ENCODE results near the gene TCF19.
A peak's percentile ranks its signal among the peaks of the same experiment; 100 is the strongest.

Gene TCF19, protein sequence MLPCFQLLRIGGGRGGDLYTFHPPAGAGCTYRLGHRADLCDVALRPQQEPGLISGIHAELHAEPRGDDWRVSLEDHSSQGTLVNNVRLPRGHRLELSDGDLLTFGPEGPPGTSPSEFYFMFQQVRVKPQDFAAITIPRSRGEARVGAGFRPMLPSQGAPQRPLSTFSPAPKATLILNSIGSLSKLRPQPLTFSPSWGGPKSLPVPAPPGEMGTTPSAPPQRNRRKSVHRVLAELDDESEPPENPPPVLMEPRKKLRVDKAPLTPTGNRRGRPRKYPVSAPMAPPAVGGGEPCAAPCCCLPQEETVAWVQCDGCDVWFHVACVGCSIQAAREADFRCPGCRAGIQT

DNA sequence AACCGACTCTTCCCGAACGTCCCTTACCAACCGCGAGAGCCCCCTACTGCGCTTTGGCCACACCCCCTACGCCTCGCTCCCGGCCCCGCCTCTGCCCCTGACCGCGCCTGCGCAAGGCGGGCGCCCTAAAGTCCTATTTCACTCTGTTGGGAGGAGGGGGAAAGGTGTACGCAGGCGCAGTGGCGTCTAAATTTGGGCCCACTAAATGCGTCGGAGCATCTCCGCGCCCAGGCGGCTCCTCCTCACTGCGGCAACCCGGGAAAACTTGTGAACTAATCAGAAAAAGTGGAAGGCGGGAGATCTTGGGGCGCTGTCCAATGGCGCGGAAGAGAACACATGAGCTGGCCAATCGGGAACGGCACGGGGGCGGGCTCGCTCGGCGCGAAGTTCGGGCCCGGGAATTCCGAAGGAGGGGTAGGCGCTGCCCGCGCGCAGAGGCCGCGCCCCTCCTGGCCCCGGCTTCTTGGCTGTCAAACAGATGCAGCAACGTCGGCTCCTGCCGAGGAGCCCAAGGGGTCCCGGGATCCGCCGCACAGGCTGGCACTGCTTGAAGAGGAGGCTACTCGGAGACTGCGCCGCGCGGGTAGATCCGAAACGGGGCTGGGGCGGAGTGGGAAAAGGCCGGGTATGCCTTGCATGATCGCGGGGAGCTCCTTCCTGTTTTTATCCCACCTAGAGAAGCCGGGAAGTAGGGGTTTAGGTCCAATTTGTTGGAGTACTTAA, at the start of gene TCF19:
Gene TCF19 (plus strand): TSS at position 450 of the 723 bp plus-strand sequence. CDS start 881 bp downstream, outside the sequence.
- DNase-seq: peak; percentile 100

DNA sequence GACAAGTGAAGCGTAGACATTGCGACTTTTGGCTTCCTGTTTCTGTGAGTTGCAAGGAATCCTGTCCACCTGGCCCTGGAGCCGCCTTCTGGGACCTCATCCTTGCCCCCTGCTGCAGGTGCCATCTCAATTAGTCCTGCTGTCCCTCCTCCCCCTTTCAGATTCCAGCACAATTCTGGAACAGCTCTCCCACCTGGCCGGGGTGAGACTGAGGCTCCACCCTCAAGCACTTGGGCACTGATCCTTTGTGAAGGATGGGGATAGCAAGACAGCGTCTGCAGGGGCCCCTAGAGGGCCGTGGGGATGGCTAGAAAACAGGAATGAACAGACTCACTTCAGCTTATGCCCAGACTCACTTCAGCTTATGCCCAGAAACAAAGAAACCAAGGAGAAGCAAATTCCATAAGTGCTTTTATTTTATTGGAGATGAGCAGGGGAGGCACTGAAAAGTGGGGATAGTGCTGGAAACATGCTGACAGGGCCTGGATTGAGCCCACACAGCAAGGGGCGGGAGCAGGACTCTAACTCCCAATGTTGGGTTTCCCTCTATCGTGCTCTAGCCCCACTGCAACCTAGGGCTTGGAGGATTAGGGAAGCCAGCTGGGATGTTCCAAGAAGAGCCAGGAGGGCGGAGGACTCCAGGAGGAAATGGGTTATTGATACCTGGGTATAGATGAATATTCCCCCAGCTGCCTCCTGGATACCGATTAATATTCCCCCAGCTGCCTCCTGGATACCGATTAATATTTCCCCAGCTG, 47.4 kb upstream of the TCF19 start:
- no peak for DNase-seq

DNA sequence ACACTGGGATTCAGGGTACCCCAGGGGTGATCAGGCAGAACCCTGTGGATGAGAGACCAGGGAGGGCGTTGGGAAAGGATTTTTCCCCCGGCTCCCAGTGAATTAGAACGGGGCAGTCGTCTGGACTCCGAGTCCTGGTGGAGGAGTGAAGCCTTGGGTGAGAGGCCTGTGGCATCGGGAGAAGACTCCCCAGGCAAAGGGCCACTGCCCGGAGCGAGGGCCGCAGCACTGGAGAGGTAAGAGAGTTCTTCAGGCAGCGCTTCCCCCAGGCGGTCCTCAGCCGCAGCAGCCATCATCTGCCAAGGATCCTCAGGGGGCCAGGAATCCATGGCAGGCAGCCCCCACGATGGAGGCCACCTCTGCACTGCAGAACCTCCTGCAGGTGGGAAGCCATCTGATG, 46.7 kb upstream of the TCF19 start:
- DNase-seq: no peak

DNA sequence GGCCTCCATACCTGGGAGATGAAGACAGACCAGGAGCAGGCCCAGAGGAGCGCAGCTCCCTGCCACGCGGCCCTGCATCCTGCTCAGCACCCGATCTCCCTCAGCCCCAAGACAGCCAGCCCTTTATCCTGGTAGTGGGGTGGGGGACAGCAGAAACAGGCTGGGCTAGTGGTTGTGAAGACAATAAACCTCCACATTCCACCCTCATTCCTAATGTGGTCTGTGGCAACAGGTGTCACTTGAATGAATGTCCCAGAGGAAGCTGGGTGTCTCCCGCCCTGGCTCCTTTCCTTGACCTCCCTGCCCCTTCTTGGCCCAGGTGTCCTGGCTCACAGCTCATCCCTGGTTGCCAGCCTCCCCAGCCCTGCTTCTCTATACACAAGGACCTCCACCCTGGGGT, 45.9 kb upstream of the TCF19 start, which contains the start of gene C6orf15:
Gene C6orf15 (minus strand): TSS at position 98 of the 400 bp plus-strand sequence. CDS start 20 bp downstream, at position 78.
- no peak for DNase-seq

DNA sequence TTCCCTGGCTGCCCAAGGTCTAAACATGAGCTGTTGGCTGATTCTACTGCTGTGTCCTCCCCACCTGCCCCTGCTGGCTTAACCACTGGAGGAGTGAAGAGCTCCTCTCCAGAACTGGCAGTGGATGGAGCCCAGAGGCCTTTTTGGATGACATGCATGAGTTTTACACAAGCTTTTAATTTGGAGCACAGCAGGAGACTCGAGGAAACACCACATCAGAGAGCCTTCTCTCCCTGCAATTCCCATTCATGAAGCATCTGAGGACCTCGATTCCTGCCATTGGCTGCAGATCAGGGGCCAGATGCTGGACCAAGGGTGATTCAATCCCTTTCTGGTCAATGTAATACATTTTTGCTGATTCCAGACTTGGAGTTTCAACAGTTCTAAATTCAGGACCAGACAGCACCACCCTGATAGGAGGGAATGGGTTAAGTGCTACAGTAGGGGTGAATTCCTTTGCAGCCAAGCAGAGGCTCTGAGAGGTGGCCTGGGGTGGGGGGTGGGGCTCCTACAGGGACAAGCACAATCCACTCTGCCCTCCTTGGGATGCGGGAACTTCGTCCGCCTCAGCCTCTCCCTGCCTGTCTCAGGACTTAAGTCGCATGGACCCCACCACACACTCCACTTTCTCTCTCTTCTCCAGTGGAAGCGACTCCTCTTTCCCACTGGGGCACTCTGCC, 44.4 kb upstream of the TCF19 start:
- DNase-seq: no peak

DNA sequence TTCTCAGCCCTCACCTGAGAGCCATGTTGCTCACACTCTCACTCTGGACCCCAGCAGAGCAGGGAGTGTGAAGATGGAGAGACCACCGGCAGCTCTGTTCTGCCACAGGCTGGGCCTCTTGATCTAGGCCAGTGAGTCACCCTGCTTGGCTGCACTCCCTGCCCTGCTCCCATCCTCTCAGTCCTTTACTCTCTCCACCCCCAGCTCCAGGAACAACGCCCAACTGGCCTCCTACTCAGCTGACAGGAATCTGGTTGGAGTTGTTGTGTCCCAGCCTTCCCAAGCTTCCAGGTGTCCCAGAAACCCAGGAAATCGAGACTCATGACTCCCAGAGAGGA, 43.9 kb upstream of the TCF19 start, which contains the start of gene PSORS1C1:
Gene PSORS1C1 (plus strand): TSS at position 260 of the 338 bp plus-strand sequence. CDS start 14,833 bp downstream, outside the sequence.
- DNase-seq: no peak

DNA sequence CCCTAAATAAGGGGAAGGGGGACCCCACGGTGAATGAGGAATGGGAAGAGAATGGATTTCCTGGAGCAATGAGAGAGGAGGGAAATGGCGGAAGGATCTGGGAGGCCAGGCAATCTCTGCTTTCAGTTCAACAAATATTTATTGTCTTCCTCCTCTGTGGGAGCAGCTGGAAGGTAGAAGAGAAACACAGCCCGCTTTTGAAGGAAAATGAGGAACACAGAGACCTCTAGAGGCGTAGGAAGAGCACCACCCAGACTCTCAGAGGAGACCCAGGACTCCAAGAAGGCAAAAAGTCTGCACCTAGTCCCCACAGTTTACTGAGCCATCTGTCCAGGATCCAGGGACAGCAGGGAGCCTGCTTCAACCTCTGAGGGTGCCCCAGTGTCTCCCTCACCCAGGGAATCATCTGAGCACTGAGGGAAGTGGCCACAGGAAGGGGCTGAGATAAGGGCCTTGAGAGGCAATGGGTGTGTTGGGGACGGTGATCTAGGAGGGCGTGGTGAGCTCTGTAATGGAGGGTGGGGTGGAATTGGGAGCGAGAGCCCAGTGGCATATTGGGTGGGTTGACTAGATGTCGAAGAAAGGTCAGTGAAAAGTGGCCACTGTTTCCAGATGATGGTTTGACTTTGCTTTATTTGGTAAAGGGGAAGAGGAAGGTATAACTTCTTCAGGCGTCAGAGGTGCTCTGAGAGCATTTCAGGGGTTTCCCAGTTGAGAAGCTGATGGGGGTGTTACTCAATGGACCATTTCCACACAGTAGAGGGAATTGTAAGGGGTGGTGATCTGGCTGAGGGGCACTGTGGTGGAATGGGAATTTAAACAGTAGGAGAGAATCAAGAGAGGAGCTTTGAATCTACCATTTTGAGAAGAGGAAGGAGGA, 43.2 kb upstream of the TCF19 start:
- DNase-seq: no peak

DNA sequence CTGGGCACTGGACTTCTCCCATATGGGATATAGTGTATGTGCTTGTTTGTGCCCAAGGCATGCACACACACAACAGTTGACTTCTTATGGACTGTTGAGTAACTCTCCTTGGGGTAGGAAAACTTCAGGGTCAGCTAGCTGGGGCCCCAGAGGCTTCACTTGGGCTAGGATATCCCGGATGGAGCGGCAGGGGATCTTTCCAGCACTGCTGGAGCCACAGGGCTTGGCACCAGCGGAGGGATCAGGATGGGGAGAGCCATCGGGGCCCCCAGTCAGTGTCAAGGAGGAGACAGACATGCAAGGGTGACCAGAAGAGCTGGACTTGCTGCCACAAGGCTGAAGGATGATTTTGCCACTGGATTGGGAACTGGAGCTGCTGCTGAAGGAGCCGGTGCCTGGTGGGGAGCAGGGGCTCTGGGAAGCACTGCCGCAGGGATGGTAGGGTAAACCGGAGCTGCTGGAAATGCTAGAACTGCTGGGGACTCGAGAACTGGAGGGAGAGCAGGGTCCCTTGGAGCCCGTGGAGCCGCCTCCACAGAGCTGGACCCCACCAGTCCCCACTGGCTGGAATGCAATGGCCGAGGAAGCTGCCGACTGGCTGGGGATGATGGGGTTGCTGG, 42.3 kb upstream of the TCF19 start:
- DNase-seq: no peak

DNA sequence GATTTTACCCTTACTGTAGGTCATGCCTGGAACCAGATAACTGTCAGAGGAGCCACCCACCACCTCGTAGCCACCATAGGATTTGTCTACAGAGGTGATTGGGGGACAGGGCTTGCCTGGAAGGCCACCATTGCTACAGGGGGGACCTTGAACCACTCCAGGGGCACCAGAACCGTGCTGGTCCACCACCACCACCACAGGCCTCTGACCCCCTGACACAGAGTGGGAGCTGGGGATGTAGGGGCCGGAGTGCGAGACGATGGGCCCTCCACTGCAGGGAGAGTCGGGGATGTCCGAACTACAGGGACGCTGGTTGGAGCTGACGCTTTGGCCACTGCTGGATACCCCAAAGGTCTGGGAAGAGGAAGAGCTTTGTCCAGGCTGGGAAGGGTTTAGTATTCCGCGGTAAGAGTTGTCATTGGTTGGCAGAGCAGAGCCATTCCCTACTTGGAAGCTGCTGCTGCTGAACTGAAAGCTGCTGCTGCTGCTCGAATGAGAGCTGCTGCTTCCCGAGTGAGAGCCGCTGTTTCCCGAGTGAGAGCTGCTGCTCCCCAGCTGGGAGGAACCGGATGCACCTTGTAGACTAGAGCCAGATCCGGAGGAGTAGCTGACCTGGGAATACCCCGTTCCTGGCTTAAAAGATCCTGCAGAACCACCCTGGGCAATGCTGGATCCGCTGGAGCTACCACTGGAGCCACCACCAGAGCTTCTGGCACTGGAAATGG, 41.6 kb upstream of the TCF19 start:
- no peak for DNase-seq

DNA sequence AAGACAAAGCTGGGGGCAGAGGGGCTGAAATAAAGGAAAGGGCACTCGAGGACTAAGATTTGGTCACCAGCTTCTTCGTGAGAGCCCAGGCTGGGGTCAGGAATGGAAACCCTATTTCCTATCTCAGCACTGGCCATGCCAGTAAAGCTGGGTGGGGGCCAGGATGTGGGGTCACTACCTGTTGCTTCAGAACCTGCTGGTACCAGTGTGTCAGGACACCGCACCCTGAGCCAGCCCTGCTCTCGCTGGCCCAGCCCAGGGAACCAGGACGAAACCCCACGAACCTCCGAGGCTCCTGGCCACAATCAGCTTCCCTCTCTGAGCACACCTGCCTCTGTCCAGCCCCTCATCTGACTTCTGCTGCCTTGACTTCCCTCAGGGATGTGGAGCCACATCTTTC, 40.2 kb upstream of the TCF19 start:
- no peak for DNase-seq

DNA sequence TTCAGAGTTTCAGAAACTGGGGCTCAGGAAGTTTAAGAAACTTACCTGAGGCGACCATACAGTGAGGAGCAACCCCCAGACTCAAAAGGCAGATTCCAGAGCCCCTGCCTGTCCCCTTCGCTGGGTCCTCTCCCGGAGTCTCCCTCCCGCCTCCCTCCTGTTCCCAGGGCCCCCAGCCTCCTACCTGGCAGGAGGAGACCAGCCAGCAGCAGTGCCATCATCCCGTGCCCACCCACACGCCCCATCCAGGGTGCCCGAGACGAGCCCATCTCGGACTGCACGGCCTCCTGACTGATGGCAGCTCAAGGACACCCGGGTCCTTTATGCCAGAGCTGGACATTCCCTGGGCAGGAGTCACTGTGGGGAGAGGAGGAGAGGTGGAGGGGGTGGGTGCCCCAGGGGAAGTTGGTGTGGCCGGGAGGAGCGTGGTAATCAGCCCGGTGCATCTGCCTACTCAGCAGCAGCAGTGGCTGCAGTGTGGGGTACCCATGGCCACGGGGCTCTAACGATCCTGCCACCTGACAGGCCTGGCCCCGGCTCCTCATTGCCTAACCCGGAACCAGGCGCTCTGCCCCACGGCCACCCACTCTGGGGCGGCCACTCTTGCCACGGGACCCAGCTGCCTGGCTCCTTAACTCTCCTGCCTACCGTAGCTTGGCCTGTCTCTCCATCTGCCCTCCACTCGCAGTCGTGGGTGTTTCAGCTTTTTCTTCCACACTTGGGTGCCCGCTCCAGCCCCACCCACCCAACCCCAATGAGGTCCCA, 38.1 kb upstream of the TCF19 start, which contains the start of gene CDSN:
Gene CDSN (minus strand): TSS at position 296 of the 765 bp plus-strand sequence. CDS start 27 bp downstream, at position 269.
- no peak for DNase-seq

DNA sequence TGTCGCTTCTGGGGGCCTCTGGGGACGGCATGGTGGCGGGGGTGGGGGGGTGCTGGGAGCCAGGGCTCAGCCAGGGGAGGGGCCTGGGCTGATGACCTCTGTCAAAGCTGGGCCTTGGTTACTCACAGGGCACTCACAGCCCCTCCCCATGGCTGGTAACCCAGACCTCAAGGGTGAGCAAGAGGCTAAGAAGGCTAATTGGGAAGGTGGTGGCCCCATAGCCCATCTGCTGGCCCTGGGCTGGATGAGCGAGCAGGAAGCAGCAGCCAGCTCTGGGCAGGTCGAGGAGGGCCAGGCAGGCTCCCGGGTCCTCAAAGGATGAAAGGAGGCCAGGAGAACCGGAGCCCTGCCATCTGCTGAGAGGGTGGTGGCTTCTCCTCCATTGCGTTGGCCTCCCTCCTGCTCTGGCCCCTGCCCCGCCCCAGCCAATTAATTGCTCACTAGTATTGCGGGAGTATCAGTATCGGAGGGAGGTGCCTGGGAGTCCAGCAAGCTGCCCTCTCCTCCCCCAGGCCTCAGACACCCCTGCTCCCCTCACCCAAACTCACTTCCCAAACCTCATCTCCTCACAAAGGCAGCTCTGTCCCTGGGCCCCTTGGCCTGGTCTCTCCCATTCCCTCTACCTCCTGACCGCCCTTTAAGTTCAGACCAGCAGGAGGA, 37.1 kb upstream of the TCF19 start:
- DNase-seq: no peak

DNA sequence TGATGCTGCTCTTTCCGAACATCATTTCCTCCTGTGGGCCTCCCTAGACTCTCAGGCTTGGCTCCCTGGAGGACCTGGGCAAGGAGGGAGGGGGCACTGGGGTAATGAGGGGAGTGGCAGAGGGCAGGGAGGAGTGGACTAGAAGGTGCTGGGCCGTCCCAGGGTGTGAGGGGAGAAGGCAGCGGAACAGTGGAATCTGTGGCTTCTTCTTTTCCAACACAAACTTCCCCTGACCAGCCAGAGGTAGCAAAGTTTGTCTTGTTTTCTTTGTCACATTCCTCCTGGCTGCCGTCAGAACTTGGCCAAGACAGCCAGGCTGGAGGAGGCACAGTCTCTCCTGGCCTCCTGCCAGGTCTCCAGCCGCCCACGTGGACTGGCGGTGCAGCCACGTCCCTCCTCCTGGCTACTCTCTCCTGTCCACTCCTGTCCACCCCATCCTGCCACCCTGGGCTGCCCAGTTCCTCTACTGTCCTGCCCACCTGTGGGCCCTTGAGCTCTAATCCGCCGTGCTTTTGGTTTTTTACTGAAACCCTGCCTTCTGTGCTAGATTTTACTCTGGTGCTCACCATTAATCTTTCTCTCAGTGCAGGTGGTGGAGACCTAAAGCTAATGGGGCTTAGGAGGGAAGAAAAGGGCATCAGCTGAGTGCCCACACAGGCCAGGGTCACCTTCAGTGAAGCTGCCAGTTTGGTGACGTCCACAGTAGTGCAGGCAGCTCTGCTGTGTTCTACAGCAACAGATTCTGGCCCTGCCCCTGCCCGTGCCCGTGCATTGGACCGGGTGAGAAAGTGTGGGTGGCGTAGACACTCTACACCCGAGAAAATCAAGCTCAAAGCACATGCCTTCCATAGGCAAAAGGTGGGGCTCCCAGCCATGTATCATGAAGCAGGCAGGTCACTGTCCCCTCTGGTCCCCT, 35.3 kb upstream of the TCF19 start:
- DNase-seq: no peak

DNA sequence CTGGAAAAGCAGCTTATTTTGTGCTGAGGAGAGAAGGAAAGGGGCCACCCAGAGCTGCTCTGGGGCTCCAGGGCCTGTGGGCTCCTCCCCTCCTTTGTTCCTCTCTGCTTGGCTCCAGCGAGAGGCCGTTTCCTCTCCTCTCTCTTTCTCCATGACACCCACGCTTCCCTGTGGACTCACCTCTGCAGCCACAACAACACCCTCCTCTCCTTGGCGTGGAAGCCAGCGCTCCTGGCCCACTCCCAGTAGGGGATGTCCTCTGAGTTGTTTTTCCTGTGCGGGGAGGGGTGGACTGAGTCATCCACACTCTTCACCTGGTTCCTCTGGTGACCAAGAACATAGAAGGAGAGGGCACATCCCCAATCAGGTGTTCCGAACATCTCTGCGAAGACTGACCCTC, 33.2 kb upstream of the TCF19 start:
- no peak for DNase-seq

DNA sequence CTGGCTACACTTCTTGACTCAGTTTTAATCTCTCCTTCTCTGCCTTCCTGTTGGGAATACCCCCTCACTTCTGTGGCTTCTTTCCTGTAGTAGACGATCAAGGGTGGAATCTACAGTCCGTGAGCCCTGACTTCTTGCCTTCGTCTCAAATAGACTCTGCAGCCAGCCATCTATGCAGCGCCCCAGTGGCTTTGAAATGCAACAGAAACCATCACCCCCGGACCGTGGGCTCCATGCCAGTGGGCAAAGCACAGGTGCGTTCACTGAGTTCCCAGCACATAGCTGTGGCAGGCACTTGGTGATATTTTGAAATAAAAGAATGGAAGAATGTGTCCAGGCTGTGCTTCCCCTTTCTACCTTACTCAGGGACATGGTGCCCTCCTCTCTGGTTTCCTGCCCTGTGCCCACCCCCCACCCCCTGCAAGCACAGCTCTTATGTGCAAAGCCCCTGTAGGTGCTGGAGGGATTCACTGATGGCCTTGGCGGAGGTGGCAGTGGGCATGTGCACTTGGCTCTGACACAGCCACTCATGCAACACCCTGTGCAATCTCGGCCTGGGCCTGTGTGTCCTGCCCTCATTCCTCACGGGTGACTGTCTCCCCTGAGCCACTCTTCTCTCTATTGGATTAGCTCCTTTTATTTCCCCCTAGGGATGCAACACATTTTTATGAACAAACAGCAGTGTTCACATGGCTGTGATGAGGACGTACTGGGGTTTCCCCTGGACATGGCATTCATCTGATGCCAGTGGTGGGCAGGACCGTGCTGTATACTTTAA, 32.6 kb upstream of the TCF19 start:
- no peak for DNase-seq

DNA sequence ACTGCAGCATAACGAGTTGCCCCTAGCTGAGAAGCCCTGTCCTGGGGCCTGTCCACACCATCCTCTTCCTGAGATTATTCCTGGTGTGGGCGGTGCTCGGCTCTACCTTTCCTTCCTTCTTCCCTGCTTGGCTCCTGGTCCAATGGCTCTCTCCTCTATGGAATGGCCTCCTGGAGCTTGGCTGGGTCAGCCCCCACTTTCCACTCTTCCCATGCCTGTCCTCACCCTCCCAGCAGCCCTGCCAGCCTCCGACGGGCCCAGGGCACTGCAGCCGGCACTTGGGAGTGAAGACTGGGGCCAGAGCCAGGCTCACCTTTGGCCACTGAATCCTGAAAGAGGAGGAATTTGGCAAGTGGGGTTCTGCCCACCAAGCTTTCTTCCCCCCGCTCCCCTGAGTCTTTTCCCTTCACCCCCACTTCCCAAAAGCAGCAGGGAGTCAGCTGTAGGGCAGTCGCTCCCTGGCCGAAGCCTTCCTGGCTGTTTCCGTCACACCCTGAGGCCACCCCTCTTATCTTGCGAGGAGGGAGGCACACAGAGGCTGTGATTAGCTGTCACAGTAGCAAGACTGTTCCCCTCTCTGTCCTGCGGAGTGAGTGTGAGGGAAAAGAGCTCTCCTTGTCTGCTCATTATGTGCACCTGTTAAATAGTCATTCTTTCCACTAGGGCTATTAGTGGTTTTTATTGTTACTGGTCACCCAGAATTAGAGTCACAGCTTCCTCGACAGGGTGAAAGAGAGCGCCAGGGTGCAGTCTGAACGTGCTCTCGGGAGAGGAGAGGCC, 31.8 kb upstream of the TCF19 start:
- no peak for DNase-seq

Measured in NCI-H510A treated with DMSO at 0.1 percent for 48 hours (cell line).